B cell (primary cell): ENCODE results near the gene CHRNA4. TPM values are rescaled to one million over a fixed set of nuclear protein-coding genes. Genes with fewer than 3 reads are reported as not detected.

Experiments used
- ATAC-seq: fragments of 200-7000 bp; cut with Tn5 transposase; one replicate; pipeline ENCODE4 v1.10.0; 2021; ENCODE audit warnings: low read depth, mild to moderate bottlenecking, moderate number of reproducible peaks, moderate library complexity
- CTCF ChIA-PET: fragments of 350-600 bp; sonication (Branson Sonifier 250); formaldehyde crosslinking; loops from one replicate; lab custom pipeline; 2021; ENCODE audit warnings: antibody characterized with exemption, inconsistent platforms; lab: Charles Lee
- POLR2A ChIA-PET: fragments of 350-600 bp; sonication (Branson Sonifier 250); formaldehyde crosslinking; loops from one replicate; lab custom pipeline; 2021; ENCODE audit warnings: antibody characterized with exemption; lab: Charles Lee
- DNase-seq: peaks from one replicate; pipeline ENCODE4 v3.0.0; 2013
- H2AFZ ChIP-seq: 2 replicates; pipeline ENCODE4 v1.6.1; 2012; ENCODE audit warnings: mild to moderate bottlenecking, low read depth, low read length; ENCODE audit not compliant: insufficient read depth, poor library complexity, severe bottlenecking
- H3K27ac ChIP-seq, 2 donors: 1 replicate in 1 of 2; 2 replicates in 1 of 2; pipeline ENCODE4 v1.5.1; 2012 to 2013; ENCODE audit warnings: low read length in 2 of 2, mild to moderate bottlenecking in 2 of 2, moderate library complexity in 1 of 2
- H3K27me3 ChIP-seq, 4 experiments: fragments of 200-600 bp in 1 of 4; sonication (generic) in 1 of 4; replicated peaks in 1 of 4; 1 replicate in 2 of 4; 2 replicates in 2 of 4; pipeline versions ENCODE4 v1.6.1 to v1.7.0; 2013 to 2016; ENCODE audit warnings: low read length in 3 of 4, mild to moderate bottlenecking in 2 of 4, mixed read lengths in 1 of 4, moderate library complexity in 1 of 4; ENCODE audit not compliant: insufficient read depth in 4 of 4, control insufficient read depth in 3 of 4; ENCODE audit errors: control extremely low read depth in 1 of 4
- H3K36me3 ChIP-seq, 2 experiments: replicated peaks in 1 of 2; 1 replicate in 1 of 2; 2 replicates in 1 of 2; pipeline versions ENCODE4 v1.6.1 to v1.7.1; 2013; ENCODE audit warnings: low read length in 1 of 2; ENCODE audit not compliant: insufficient read depth in 2 of 2, control insufficient read depth in 1 of 2; ENCODE audit errors: control extremely low read depth in 1 of 2, extremely low read depth in 1 of 2
- H3K4me1 ChIP-seq, 2 donors: fragments of 200-600 bp in 1 of 2; sonication (generic) in 1 of 2; 1 replicate in 1 of 2; 2 replicates in 1 of 2; pipeline versions ENCODE4 v1.5.1 to v1.6.1; 2013 to 2017; ENCODE audit warnings: low read length in 2 of 2; ENCODE audit not compliant: control insufficient read depth in 2 of 2, insufficient read depth in 2 of 2
- H3K4me2 ChIP-seq: replicated peaks from 2 replicates; pipeline ENCODE3; 2012; ENCODE audit warnings: mild to moderate bottlenecking, low read depth, low read length; ENCODE audit not compliant: poor library complexity, severe bottlenecking
- H3K4me3 ChIP-seq, 5 experiments: fragments of 200-600 bp in 1 of 5; sonication (generic) in 1 of 5; 1 replicate in 3 of 5; 2 replicates in 2 of 5; pipeline versions ENCODE4 v1.5.1 to v1.7.0; 2011 to 2016; ENCODE audit warnings: low read length in 4 of 5, mild to moderate bottlenecking in 4 of 5, low read depth in 2 of 5, control low read depth in 1 of 5, moderate library complexity in 1 of 5; ENCODE audit not compliant: insufficient read depth in 1 of 5; ENCODE audit errors: control extremely low read depth in 1 of 5, extremely low read depth in 1 of 5
- H3K79me2 ChIP-seq: fragments of 200-600 bp; sonication (generic); one replicate; pipeline ENCODE4 v1.6.0; 2016; ENCODE audit warnings: low read length; ENCODE audit not compliant: control insufficient read depth, insufficient read depth
- H3K9ac ChIP-seq: fragments of 200-600 bp; sonication (generic); 2 replicates; pipeline ENCODE4 v1.6.1; 2017; ENCODE audit warnings: mild to moderate bottlenecking, low read length, moderate library complexity
- H3K9me3 ChIP-seq, 3 donors: one replicate each; pipeline versions ENCODE4 v1.6.1 to v1.7.1; 2013; ENCODE audit warnings: low read length in 2 of 3; ENCODE audit not compliant: control insufficient read depth in 2 of 3, insufficient read depth in 1 of 3; ENCODE audit errors: control extremely low read depth in 1 of 3
- H4K20me1 ChIP-seq: 2 replicates; pipeline ENCODE4 v1.6.0; 2012; ENCODE audit warnings: mild to moderate bottlenecking, low read length; ENCODE audit not compliant: insufficient read depth, control insufficient read depth, poor library complexity, severe bottlenecking
- H3K27ac Mint-ChIP-seq: one replicate; pipeline ENCODE4 v1.8.0; 2021; ENCODE audit warnings: mixed read lengths
- H3K27me3 Mint-ChIP-seq: one replicate; pipeline ENCODE4 v1.8.0; 2021; ENCODE audit warnings: mixed read lengths
- H3K4me1 Mint-ChIP-seq: one replicate; pipeline ENCODE4 v1.8.0; 2021; ENCODE audit warnings: mixed read lengths
- H3K4me3 Mint-ChIP-seq: one replicate; pipeline ENCODE4 v1.8.0; 2021; ENCODE audit warnings: mixed read lengths
- H3K9me3 Mint-ChIP-seq: one replicate; pipeline ENCODE4 v1.8.0; 2022; ENCODE audit warnings: mixed read lengths; ENCODE audit not compliant: insufficient read depth
- CTCF ChIP-seq: fragments of 200-600 bp; IDR thresholded peaks from one replicate; pipeline ENCODE4 v1.8.0; 2022; ENCODE audit warnings: antibody characterized with exemption, mild to moderate bottlenecking
- EZH2 ChIP-seq: IDR thresholded peaks from 2 replicates; pipeline ENCODE4 v1.6.1; 2012; ENCODE audit warnings: borderline replicate concordance, low read depth, mild to moderate bottlenecking, moderate library complexity, low read length; ENCODE audit not compliant: insufficient read depth, poor library complexity, severe bottlenecking
- WGBS: methylation state at CpG from one replicate; pipeline ENCODE4 v1.1.5; 2013; ENCODE audit warnings: missing lambda C conversion rate; ENCODE audit not compliant: insufficient coverage; 5-methylcytosine and 5-hydroxymethylcytosine counted together
- intact Hi-C: fragments of 100-400 bp; cut with micrococcal nuclease; formaldehyde crosslinking; loops from one replicate; pipeline ENCODE4 v1.10.0; 2022
- polyA plus RNA-seq: library from polyadenylated mRNA; depleted of rRNA; stranded (reverse); fragments of >200 nt; gene quantifications from 2 replicates; pipeline ENCODE4 v1.2.3, GENCODE V29; 2012
- total RNA-seq, 2 donors: library from RNA; stranded (reverse); fragments of 120-200 nt in 1 of 2; gene quantifications; 1 replicate in 1 of 2; 2 replicates in 1 of 2; pipeline versions ENCODE4 v1.2.3 to v1.2.4, GENCODE V29; 2013 to 2022

Gene CHRNA4
- total and polyA plus RNA-seq, 2 donors (not counting 1 experiment from before 2014, with no cell fraction given), result not detected

GRCh38 chr20:63386491-63386890 lies 25.3 kb upstream of the CHRNA4 start:
- intact Hi-C loops, result no loop called here
- no peaks in the 10 kb centered on the region for H3K36me3 ChIP-seq
- 97% methylated on average over 9 of the region's 18 CpGs for WGBS
- H3K9me3 Mint-ChIP-seq, result peaks cover 8% of the 10 kb centered on the region
- no peak overlapping the region for H3K9ac ChIP-seq
- H3K4me1 ChIP-seq, result no peaks in the 10 kb centered on the region
- ChIA-PET POLR2A (no interaction called here), CTCF (no interaction called here)
- H2AFZ ChIP-seq, result no peak overlapping the region
- H3K27me3 ChIP-seq, result peaks cover 0 to 11% (median 0%) of the 10 kb centered on the region in 4 experiments
- ATAC-seq, result no peak
- no peak for DNase-seq
- no peaks in the 10 kb centered on the region for H3K27me3 Mint-ChIP-seq
- TF ChIP-seq EZH2 (no peak), CTCF (no peak)
- no peak overlapping the region for H3K4me2 ChIP-seq
- H3K27ac ChIP-seq, result no peak overlapping the region
- no peaks in the 10 kb centered on the region for H4K20me1 ChIP-seq
- H3K27ac Mint-ChIP-seq, result no peak overlapping the region
- H3K79me2 ChIP-seq, result no peaks in the 10 kb centered on the region
- H3K4me1 Mint-ChIP-seq, result no peaks in the 10 kb centered on the region
- no peak overlapping the region for H3K4me3 ChIP-seq
- peaks cover 0 to 42% (median 16%) of the 10 kb centered on the region in 3 donors for H3K9me3 ChIP-seq
- no peak overlapping the region for H3K4me3 Mint-ChIP-seq

- Histone ChIP-seq H2AFZ (no peak overlapping the region), H3K27me3 (peaks cover 0 to 11% (median 0%) of the 10 kb centered on the region in 4 experiments), H3K9me3 (peaks cover 0 to 41% (median 16%) of the 10 kb centered on the region in 3 donors), H3K9ac (no peak overlapping the region), H3K4me3 (no peak overlapping the region), H3K36me3 (no peaks in the 10 kb centered on the region), H3K27ac (no peak overlapping the region), H4K20me1 (no peaks in the 10 kb centered on the region), H3K79me2 (no peaks in the 10 kb centered on the region), H3K4me2 (no peak overlapping the region), H3K4me1 (no peaks in the 10 kb centered on the region)
- 90% methylated on average over 5 of the region's 6 CpGs for WGBS
- no peak overlapping the region for H3K27ac Mint-ChIP-seq
- intact Hi-C loops, result no loop called here
- DNase-seq (no peak), ATAC-seq (no peak)
- POLR2A ChIA-PET, result no interaction called here
- TF ChIP-seq EZH2, result no peak
- TF ChIP-seq CTCF, result no peak
- CTCF ChIA-PET, result no interaction called here
- no peaks in the 10 kb centered on the region for H3K27me3 Mint-ChIP-seq
- H3K4me3 Mint-ChIP-seq, result no peak overlapping the region
- no peaks in the 10 kb centered on the region for H3K4me1 Mint-ChIP-seq
- H3K9me3 Mint-ChIP-seq, result peaks cover 8% of the 10 kb centered on the region
Observed at GRCh38 chr20:63385819-63386218, 24.7 kb upstream of the CHRNA4 start.
